Measurements from ENCODE around the gene BEST4. TPM values are rescaled to one million over a fixed set of nuclear protein-coding genes. Genes with fewer than 3 reads are reported as not detected.
A peak's percentile ranks its signal among the peaks of the same experiment; 100 is the strongest.
"Not testable (repeated sequence)": the region's sequence is repeated elsewhere in the genome, so short reads cannot be mapped to it uniquely, and the experiment has no call there.

The BEST4 gene
- total RNA-seq, 1 experiment from 2014 or later: 1.3 TPM

- peaks cover 58% of the 10 kb centered on the region for H3K4me1 ChIP-seq (replicated peaks; ENCODE audit: insufficient read depth)
- no peaks in the 10 kb centered on the region for H3K9me2 ChIP-seq (ENCODE audit: insufficient read depth)
- TF ChIP-seq CTCF (conservative IDR thresholded peaks at IDR 0.05): no peak
- H3K36me3 ChIP-seq (ENCODE audit: low read depth): no peaks in the 10 kb centered on the region
- CTCF ChIA-PET: no interaction called here
- no peak overlapping the region for H3K4me2 ChIP-seq
- H2AFZ ChIP-seq: no peak overlapping the region
- peaks cover 56% of the 10 kb centered on the region for H3F3A ChIP-seq (ENCODE audit: insufficient read depth, low read depth)
- intact Hi-C loops (cut with micrococcal nuclease; ENCODE audit: unreplicated experiment): no loop called here
- BruUV-seq (replicated peaks): no TSS peak
- H4K20me1 ChIP-seq (ENCODE audit: insufficient read depth): no peaks in the 10 kb centered on the region
- no peak for DNase-seq
- no peaks in the 10 kb centered on the region for H3K9me3 ChIP-seq (ENCODE audit: insufficient read depth, low read depth)
- no peaks in the 10 kb centered on the region; the same call in 1 of the 2 replicates for H3K79me2 ChIP-seq (ENCODE audit: low read depth)
- H3K27ac ChIP-seq: no peak overlapping the region
- no peaks in the 10 kb centered on the region for H3K27me3 ChIP-seq (ENCODE audit: insufficient read depth, low read depth)
- no peak overlapping the region for H3K4me3 ChIP-seq
- POLR2A ChIA-PET (ENCODE audit: unreplicated experiment): interaction anchor here (0.7 kb wide), 1 partner anchor 205 kb away, joined by 6 read pairs; no protein-coding TSS in a partner anchor
Observed at GRCh38 chr1:44812822-44813543, 25.0 kb upstream of the BEST4 start.

- ChIA-PET CTCF (interaction anchor here (1.1 kb wide), 1 partner anchor 10 kb away, joined by 5 read pairs; no protein-coding TSS in a partner anchor), POLR2A (ENCODE audit: unreplicated experiment) (interaction anchor here (0.6 to 0.7 kb wide), 2 partner anchors 71 to 492 kb away, joined by 4 to 6 read pairs; no protein-coding TSS in a partner anchor)
- no peak for DNase-seq
- H3F3A ChIP-seq (ENCODE audit: insufficient read depth, low read depth): peaks cover 68% of the 10 kb centered on the region
- peak overlapping the region; percentile 17; the same call in 1 of the 2 replicates for H3K27ac ChIP-seq
- no peak overlapping the region for H3K4me3 ChIP-seq
- TF ChIP-seq EZH2 (IDR thresholded peaks at IDR 0.05; ENCODE audit: low read depth) (no peak), CTCF (conservative IDR thresholded peaks at IDR 0.05) (no peak)
- H3K9me3 ChIP-seq (ENCODE audit: insufficient read depth, low read depth): no peaks in the 10 kb centered on the region
- no peak overlapping the region for H2AFZ ChIP-seq
- H3K4me1 ChIP-seq (replicated peaks; ENCODE audit: insufficient read depth): peaks cover 72% of the 10 kb centered on the region
- H3K9me2 ChIP-seq (ENCODE audit: insufficient read depth): no peaks in the 10 kb centered on the region
- no peaks in the 10 kb centered on the region; the same call in 1 of the 2 replicates for H3K79me2 ChIP-seq (ENCODE audit: low read depth)
- no peak overlapping the region for H3K4me2 ChIP-seq
- no peaks in the 10 kb centered on the region for H3K27me3 ChIP-seq (ENCODE audit: insufficient read depth, low read depth)
- BruUV-seq (replicated peaks): no TSS peak
- no peaks in the 10 kb centered on the region for H3K36me3 ChIP-seq (ENCODE audit: low read depth)
- intact Hi-C loops (cut with micrococcal nuclease; ENCODE audit: unreplicated experiment): no loop called here
- no peaks in the 10 kb centered on the region for H4K20me1 ChIP-seq (ENCODE audit: insufficient read depth)
Observed at GRCh38 chr1:44811234-44811633, 23.3 kb upstream of the BEST4 start.

- DNase-seq; H3K9me3 ChIP-seq (ENCODE audit: insufficient read depth, low read depth); H3K27me3 ChIP-seq (ENCODE audit: insufficient read depth, low read depth); H3K36me3 ChIP-seq (ENCODE audit: low read depth); H3K79me2 ChIP-seq (ENCODE audit: low read depth); BruUV-seq (replicated peaks); H3K4me3 ChIP-seq; H3K27ac ChIP-seq; H2AFZ ChIP-seq; H4K20me1 ChIP-seq (ENCODE audit: insufficient read depth); H3K4me2 ChIP-seq; intact Hi-C loops (cut with micrococcal nuclease; ENCODE audit: unreplicated experiment); H3K9me2 ChIP-seq (ENCODE audit: insufficient read depth): not testable (repeated sequence)
- peaks cover 73% of the 10 kb centered on the region for H3F3A ChIP-seq (ENCODE audit: insufficient read depth, low read depth)
- ChIA-PET POLR2A (ENCODE audit: unreplicated experiment) (interaction anchor here (0.7 kb wide), 1 partner anchor 493 kb away, joined by 4 read pairs; no protein-coding TSS in a partner anchor), CTCF (interaction anchor here (1.1 kb wide), 1 partner anchor 11 kb away, joined by 5 read pairs; no protein-coding TSS in a partner anchor)
- peaks cover 76% of the 10 kb centered on the region for H3K4me1 ChIP-seq (replicated peaks; ENCODE audit: insufficient read depth)
Observed at GRCh38 chr1:44810762-44811105, 22.8 kb upstream of the BEST4 start.

Measured in PC-9 (cell line).